NCI-H1105 (cell line): ENCODE data around the gene CKAP5.

Source experiments
- DNase-seq: peaks from one replicate; lab custom pipeline; 2025; lab: John Stamatoyannopoulos, UW

Gene CKAP5

GRCh38 chr11:46845740-46846509, at the start of gene CKAP5:
Gene CKAP5 (minus strand): TSS chr11:46846280. CDS start chr11:46821231, 25,049 bp downstream.
- peak; percentile 92 for DNase-seq

GRCh38 chr11:46895821-46896220, 49.7 kb upstream of the CKAP5 start:
- peak; percentile 21 for DNase-seq

GRCh38 chr11:46894961-46895360, 48.9 kb upstream of the CKAP5 start:
- no peak for DNase-seq

- no peak for DNase-seq
These were observed 48.4 kb upstream of the CKAP5 start for GRCh38 chr11:46894506-46894905.

GRCh38 chr11:46892838-46893237, 46.8 kb upstream of the CKAP5 start:
- no peak for DNase-seq

- no peak for DNase-seq
These were observed 46.0 kb upstream of the CKAP5 start for GRCh38 chr11:46892109-46892508.

- no peak for DNase-seq
These were observed 44.6 kb upstream of the CKAP5 start for GRCh38 chr11:46890665-46891064.

GRCh38 chr11:46889689-46890475, 43.8 kb upstream of the CKAP5 start:
- peak; percentile 74 for DNase-seq

- DNase-seq = no peak
These were observed 43.2 kb upstream of the CKAP5 start for GRCh38 chr11:46889251-46889650.

GRCh38 chr11:46888636-46889035, 42.6 kb upstream of the CKAP5 start:
- no peak for DNase-seq

GRCh38 chr11:46886211-46886610, 40.1 kb upstream of the CKAP5 start:
- no peak for DNase-seq

GRCh38 chr11:46879056-46879585, 33.0 kb upstream of the CKAP5 start:
- DNase-seq = no peak

GRCh38 chr11:46877580-46877979, 31.5 kb upstream of the CKAP5 start:
- DNase-seq = no peak

- DNase-seq = no peak
These were observed 30.4 kb upstream of the CKAP5 start for GRCh38 chr11:46876471-46876870.

- DNase-seq = no peak
These were observed 28.5 kb upstream of the CKAP5 start for GRCh38 chr11:46874586-46874985.

GRCh38 chr11:46868912-46869311, 22.8 kb upstream of the CKAP5 start:
- no peak for DNase-seq

- no peak for DNase-seq
These were observed 19.3 kb upstream of the CKAP5 start for GRCh38 chr11:46865340-46865739.

- DNase-seq = no peak
These were observed 14.1 kb upstream of the CKAP5 start for GRCh38 chr11:46860218-46860617.

- no peak for DNase-seq
These were observed 13.0 kb upstream of the CKAP5 start for GRCh38 chr11:46858920-46859546.

- DNase-seq = no peak
These were observed 11.6 kb upstream of the CKAP5 start for GRCh38 chr11:46857666-46858065.

- no peak for DNase-seq
These were observed 10.7 kb upstream of the CKAP5 start for GRCh38 chr11:46856605-46857343.

- DNase-seq = no peak
These were observed 9.8 kb upstream of the CKAP5 start for GRCh38 chr11:46855863-46856262.
